Breast epithelium (tissue), 4 donors: ENCODE data around the gene SNCAIP. TPM values are rescaled to one million over a fixed set of nuclear protein-coding genes. Genes with fewer than 3 reads are reported as not detected.

ENCODE experiments used
- DNase-seq, 2 donors: peaks; one replicate each; pipeline ENCODE4 v3.0.0-alpha.2; 2019; ENCODE audit warnings: low spot score in 2 of 2
- H3K27ac ChIP-seq, 2 donors: fragments of 200-600 bp; sonication (generic) in 1 of 2; one replicate each; pipeline ENCODE4 v1.5.1; 2016 to 2019; ENCODE audit warnings: mild to moderate bottlenecking in 1 of 2
- H3K27me3 ChIP-seq, 2 donors: fragments of 200-600 bp; sonication (generic) in 1 of 2; one replicate each; pipeline versions ENCODE4 v1.5.1 to v1.6.0; 2017 to 2019; ENCODE audit warnings: control low read depth in 1 of 2, mild to moderate bottlenecking in 1 of 2
- H3K36me3 ChIP-seq: fragments of 200-600 bp; one replicate; pipeline ENCODE4 v1.5.1; 2019
- H3K4me1 ChIP-seq, 2 donors: fragments of 200-600 bp; sonication (generic); one replicate each; pipeline ENCODE4 v1.5.1; 2016 to 2019; ENCODE audit warnings: control low read depth in 1 of 2
- H3K4me3 ChIP-seq, 3 donors: fragments of 200-600 bp; sonication (generic); 1 replicate in 2 of 3; 2 replicates in 1 of 3; pipeline ENCODE4 v1.5.1; 2016 to 2019; ENCODE audit warnings: mild to moderate bottlenecking in 3 of 3, moderate library complexity in 2 of 3
- H3K9me3 ChIP-seq, 2 donors: fragments of 200-600 bp; sonication (generic) in 1 of 2; one replicate each; pipeline ENCODE4 v1.5.1; 2016 to 2019; ENCODE audit warnings: control low read depth in 1 of 2
- CTCF ChIP-seq, 3 donors: fragments of 450-650 bp; IDR thresholded peaks; one replicate each; pipeline ENCODE4 v1.5.1; 2016 to 2017; ENCODE audit warnings: antibody characterized with exemption in 3 of 3, mild to moderate bottlenecking in 3 of 3, moderate library complexity in 3 of 3
- POLR2A ChIP-seq: fragments of 450-650 bp; IDR thresholded peaks from one replicate; pipeline ENCODE4 v1.6.1; 2016; ENCODE audit warnings: antibody characterized with exemption, mild to moderate bottlenecking, moderate library complexity
- POLR2AphosphoS5 ChIP-seq, 3 donors: sonication (generic); formaldehyde crosslinking; IDR thresholded peaks; one replicate each; pipeline ENCODE4 v1.6.1; 2017; ENCODE audit warnings: antibody characterized with exemption in 3 of 3
- intact Hi-C: fragments of 100-400 bp; cut with DNase I; formaldehyde crosslinking; loops from one replicate; pipeline ENCODE4 v1.15.1; 2023; ENCODE audit warnings: low total_unique reads
- total RNA-seq, 3 donors: library from RNA; depleted of rRNA; stranded (reverse); fragments of >200 nt; gene quantifications; one replicate each; pipeline ENCODE4 v1.1.0, GENCODE V29; 2016

SNCAIP gene
- total RNA-seq, 3 donors from 2014 or later = 9.8 to 15.4 (median 10.9) TPM

- H3K9me3 ChIP-seq = no peaks in the 10 kb centered on the region
- DNase-seq = no peak
- H3K27me3 ChIP-seq = no peaks in the 10 kb centered on the region
- H3K36me3 ChIP-seq = no peaks in the 10 kb centered on the region
- TF ChIP-seq POLR2A (no peak), CTCF (IDR thresholded peaks at IDR 0.05) (no peak), POLR2AphosphoS5 (IDR thresholded peaks at IDR 0.05) (no peak)
- no peak overlapping the region for H3K27ac ChIP-seq
- intact Hi-C loops = no loop called here
- no peaks in the 10 kb centered on the region for H3K4me1 ChIP-seq
- H3K4me3 ChIP-seq = no peak overlapping the region
Observed at GRCh38 chr5:122355324-122355723, 43.3 kb downstream of the SNCAIP start.

GRCh38 chr5:122356855-122357254 lies 44.8 kb downstream of the SNCAIP start:
- Histone ChIP-seq H3K27me3 (no peaks in the 10 kb centered on the region), H3K9me3 (no peaks in the 10 kb centered on the region), H3K4me1 (no peaks in the 10 kb centered on the region), H3K4me3 (no peak overlapping the region), H3K36me3 (no peaks in the 10 kb centered on the region), H3K27ac (no peak overlapping the region)
- intact Hi-C loops = no loop called here
- no peak for DNase-seq
- TF ChIP-seq CTCF (IDR thresholded peaks at IDR 0.05) = no peak
- no peak for TF ChIP-seq POLR2AphosphoS5 (IDR thresholded peaks at IDR 0.05)
- TF ChIP-seq POLR2A = no peak

GRCh38 chr5:122358372-122358979 lies 46.4 kb downstream of the SNCAIP start:
- Histone ChIP-seq H3K4me3 (no peak overlapping the region), H3K27ac (no peak overlapping the region), H3K36me3 (no peaks in the 10 kb centered on the region), H3K4me1 (no peaks in the 10 kb centered on the region), H3K27me3 (no peaks in the 10 kb centered on the region), H3K9me3 (no peaks in the 10 kb centered on the region)
- intact Hi-C loops = no loop called here
- TF ChIP-seq CTCF (IDR thresholded peaks at IDR 0.05) = no peak
- no peak for TF ChIP-seq POLR2A
- TF ChIP-seq POLR2AphosphoS5 (IDR thresholded peaks at IDR 0.05) = no peak
- no peak for DNase-seq

DNA sequence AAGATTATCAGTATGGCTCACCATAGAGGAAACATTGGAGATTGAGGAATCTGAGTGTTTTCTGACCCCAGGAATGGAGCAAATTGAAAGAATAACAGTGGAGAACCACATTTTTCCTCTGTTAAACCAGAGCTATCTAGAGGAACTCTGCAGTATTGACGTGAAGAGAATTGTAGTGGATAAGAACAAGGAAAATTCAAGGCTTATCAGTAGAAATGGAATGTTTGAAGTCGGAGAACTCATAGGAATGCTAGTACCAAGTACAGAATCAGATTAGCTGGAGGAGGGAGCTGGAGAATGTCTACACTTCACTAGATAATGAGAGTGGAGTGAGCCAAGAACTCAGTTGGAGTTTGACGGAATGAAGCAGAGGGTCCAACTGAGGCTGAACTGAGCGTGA lies 50.3 kb downstream of the SNCAIP start:
- no peak overlapping the region for H3K4me3 ChIP-seq
- H3K27me3 ChIP-seq = no peaks in the 10 kb centered on the region
- DNase-seq = no peak
- no peak for TF ChIP-seq POLR2A
- H3K4me1 ChIP-seq = no peaks in the 10 kb centered on the region
- H3K27ac ChIP-seq = no peak overlapping the region
- H3K36me3 ChIP-seq = no peaks in the 10 kb centered on the region
- intact Hi-C loops = no loop called here
- H3K9me3 ChIP-seq = no peaks in the 10 kb centered on the region

- no peaks in the 10 kb centered on the region for H3K9me3 ChIP-seq
- no peak overlapping the region for H3K4me3 ChIP-seq
- H3K36me3 ChIP-seq = no peaks in the 10 kb centered on the region
- H3K27ac ChIP-seq = no peak overlapping the region
- TF ChIP-seq POLR2A (no peak), CTCF (IDR thresholded peaks at IDR 0.05) (no peak), POLR2AphosphoS5 (IDR thresholded peaks at IDR 0.05) (no peak)
- H3K27me3 ChIP-seq = no peaks in the 10 kb centered on the region
- no peak for DNase-seq
- intact Hi-C loops = no loop called here
- H3K4me1 ChIP-seq = no peaks in the 10 kb centered on the region
Observed at GRCh38 chr5:122363623-122364022, 51.6 kb downstream of the SNCAIP start.

GRCh38 chr5:122366501-122366900 lies 54.5 kb downstream of the SNCAIP start:
- no peaks in the 10 kb centered on the region for H3K9me3 ChIP-seq
- H3K4me1 ChIP-seq = no peaks in the 10 kb centered on the region
- no peaks in the 10 kb centered on the region for H3K36me3 ChIP-seq
- TF ChIP-seq POLR2A (no peak), CTCF (IDR thresholded peaks at IDR 0.05) (no peak), POLR2AphosphoS5 (IDR thresholded peaks at IDR 0.05) (no peak)
- DNase-seq = no peak
- no peaks in the 10 kb centered on the region for H3K27me3 ChIP-seq
- no peak overlapping the region for H3K4me3 ChIP-seq
- intact Hi-C loops = no loop called here
- no peak overlapping the region for H3K27ac ChIP-seq
